ENCODE data around the gene SQSTM1. TPM values are rescaled to one million over a fixed set of nuclear protein-coding genes. Genes with fewer than 3 reads are reported as not detected.

SQSTM1 gene
- total and polyA plus RNA-seq, 2 of the 8 experiments (the other 6 are each of a cell fraction or from before 2014, with no cell fraction given) = 78.6 to 110 TPM

DNA sequence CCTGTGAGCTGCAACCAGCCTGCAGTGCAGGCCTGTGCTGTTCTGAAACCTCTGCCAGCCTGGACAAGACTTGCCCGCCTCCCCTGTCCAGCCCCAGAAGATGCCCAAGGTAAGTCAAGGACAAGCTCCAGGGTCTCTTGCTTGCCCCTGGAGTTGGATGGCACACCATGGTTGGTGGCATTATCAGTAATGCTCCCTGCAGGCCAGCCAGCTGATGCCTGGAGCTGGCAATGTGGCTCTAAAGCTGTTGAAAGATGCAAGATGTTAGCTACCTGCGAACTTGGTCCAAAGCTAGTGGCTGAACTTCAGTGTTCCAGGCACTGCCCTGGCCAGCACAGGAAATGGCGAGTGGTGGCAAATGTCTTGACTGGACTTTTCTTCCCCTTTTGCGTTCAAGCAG, 40.9 kb upstream of the SQSTM1 start:
- H3K56ac ChIP-seq (replicated peaks; ENCODE audit: insufficient read length, low read depth, low read length) = no peak overlapping the region
- no peak overlapping the region for H2AK5ac ChIP-seq (ENCODE audit: low read depth, low read length)
- H3K9me3 ChIP-seq (ENCODE audit: insufficient read depth in 2 of 2, low read depth in 1 of 2, low read length in 1 of 2) = no peaks in the 10 kb centered on the region
- no peak overlapping the region; a peak in 1 of 7 replicates for H3K9ac ChIP-seq (replicated peaks in 1 of 4; ENCODE audit: extremely low read depth in 1 of 4, low read depth in 3 of 4, low read length in 3 of 4)
- peaks cover 0 to 2% of the 10 kb centered on the region in 2 experiments for H4K20me1 ChIP-seq (replicated peaks in 1 of 2; ENCODE audit: control insufficient read depth in 1 of 2, insufficient read depth in 2 of 2, low read length in 2 of 2)
- H3K23me2 ChIP-seq (ENCODE audit: low read depth, low read length) = no peaks in the 10 kb centered on the region
- H3K4ac ChIP-seq (replicated peaks; ENCODE audit: insufficient read length, low read depth, low read length) = no peak overlapping the region
- H2BK5ac ChIP-seq (ENCODE audit: low read depth, low read length) = no peak overlapping the region
- no peak overlapping the region for H2BK20ac ChIP-seq (ENCODE audit: low read length)
- FAIRE-seq (no peak), DNase-seq (ENCODE audit: low read depth in 1 of 2, low spot score in 2 of 2) (no peak)
- H3K18ac ChIP-seq (ENCODE audit: extremely low read depth, low read length) = no peak overlapping the region
- CTCF ChIA-PET (ENCODE audit: partially characterized antibody) = interaction anchor here (0.9 to 6.7 kb wide), 3 partner anchors 12 to 41 kb away, joined by 3 to 53 read pairs (median 32); partner anchors contain the start of gene SQSTM1
- no peak overlapping the region for H3K4me3 ChIP-seq (ENCODE audit: extremely low read depth in 1 of 4, insufficient read depth in 2 of 4, low read depth in 3 of 4, low read length in 4 of 4)
- H3K36me3 ChIP-seq (ENCODE audit: control insufficient read depth in 2 of 4, insufficient read depth in 4 of 4, low read length in 3 of 4) = peaks cover 7 to 19% (median 14%) of the 10 kb centered on the region in 4 experiments; a peak in 5 of 8 replicates
- no peak overlapping the region for H2BK120ac ChIP-seq (replicated peaks; ENCODE audit: low read depth, low read length)
- no peak overlapping the region for H4K91ac ChIP-seq (replicated peaks; ENCODE audit: insufficient read length, low read length)
- no peak overlapping the region for H4K8ac ChIP-seq (ENCODE audit: extremely low read depth, insufficient read depth, low read length)
- H3K27me3 ChIP-seq (replicated peaks in 1 of 4; ENCODE audit: control insufficient read depth in 3 of 4, extremely low read depth in 1 of 4, insufficient read depth in 3 of 4, low read length in 3 of 4) = no peaks in the 10 kb centered on the region
- H3K4me2 ChIP-seq (ENCODE audit: insufficient read depth in 1 of 2, low read depth in 2 of 2, low read length in 2 of 2) = no peak overlapping the region
- H3K27ac ChIP-seq (ENCODE audit: low read depth, low read length) = no peak overlapping the region
- 91% methylated on average over 4 of the region's 4 CpGs; no CpG with 5 or more reads in 1 of the 2 experiments for WGBS, 2 experiments (ENCODE audit: extremely low coverage in 1 of 2, insufficient coverage in 1 of 2, insufficient read length in 1 of 2, insufficient replicate concordance in 2 of 2, low coverage in 1 of 2, low lambda C conversion rate in 2 of 2, missing lambda C conversion rate in 1 of 2)
- H2BK15ac ChIP-seq (ENCODE audit: low read length) = no peak overlapping the region
- TF ChIP-seq MAFK (IDR thresholded peaks at IDR 0.05; ENCODE audit: low read depth, low read length) (no peak), SUZ12 (IDR thresholded peaks at IDR 0.05; ENCODE audit: low read length) (no peak), GTF2F1 (IDR thresholded peaks at IDR 0.05; ENCODE audit: borderline replicate concordance, low read depth, low read length) (no peak), RXRA (IDR thresholded peaks at IDR 0.05; ENCODE audit: insufficient read depth, low read depth, low read length) (no peak), RBBP5 (IDR thresholded peaks at IDR 0.05; ENCODE audit: borderline replicate concordance, low read depth, low read length) (no peak), BCL11A (IDR thresholded peaks at IDR 0.05; ENCODE audit: low read depth in 2 of 2, low read length in 2 of 2) (no peak)
- TF ChIP-seq, protein P1, sequence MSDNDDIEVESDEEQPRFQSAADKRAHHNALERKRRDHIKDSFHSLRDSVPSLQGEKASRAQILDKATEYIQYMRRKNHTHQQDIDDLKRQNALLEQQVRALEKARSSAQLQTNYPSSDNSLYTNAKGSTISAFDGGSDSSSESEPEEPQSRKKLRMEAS (IDR thresholded peaks at IDR 0.05) = no peak
- no peaks in the 10 kb centered on the region for H3K4me1 ChIP-seq (replicated peaks in 1 of 4; ENCODE audit: control insufficient read depth in 3 of 4, insufficient read depth in 4 of 4, low read length in 3 of 4)
- H3K79me1 ChIP-seq (ENCODE audit: low read depth, low read length) = no peaks in the 10 kb centered on the region; the same call in 1 of the 2 replicates
- no peak overlapping the region for H3K23ac ChIP-seq (ENCODE audit: insufficient read length)
- H2AFZ ChIP-seq (ENCODE audit: low read length) = no peak overlapping the region
- no peak overlapping the region for H2BK12ac ChIP-seq (ENCODE audit: low read depth, low read length)
- POLR2A ChIA-PET (ENCODE audit: partially characterized antibody) = interaction anchor here (0.8 to 1.8 kb wide), 5 partner anchors 9 to 156 kb away, joined by 3 to 8 read pairs (median 3); partner anchors contain the start of genes HNRNPH1 and LTC4S
- H3K79me2 ChIP-seq (ENCODE audit: control insufficient read depth in 1 of 2, insufficient read depth in 2 of 2, low read length in 2 of 2) = no peaks in the 10 kb centered on the region
- no peak overlapping the region for H4K5ac ChIP-seq (ENCODE audit: insufficient read length, low read depth, low read length)
- H3K14ac ChIP-seq (ENCODE audit: insufficient read length) = no peak overlapping the region

Data from H1 (cell line).